NB4 (cell line): ENCODE data around the gene TMEM214.

Source experiments
- DNase-seq: peaks from one replicate; pipeline ENCODE4 v3.0.0; 2010; ENCODE audit warnings: low read depth
- H3K4me3 ChIP-seq: one replicate; pipeline ENCODE4 v1.5.1; 2011; ENCODE audit warnings: mild to moderate bottlenecking, low read depth, low read length, moderate library complexity
- MYC ChIP-seq: IDR thresholded peaks from 2 replicates; pipeline ENCODE4 v1.6.1; 2011; ENCODE audit warnings: low read depth, low read length
- POLR2A ChIP-seq: IDR thresholded peaks from 2 replicates; pipeline ENCODE4 v1.6.1; 2011; ENCODE audit warnings: mild to moderate bottlenecking; ENCODE audit not compliant: insufficient read length; ENCODE audit errors: extremely low read depth
- TF ChIP-seq, protein P1 (sequence below): IDR thresholded peaks from one replicate; pipeline ENCODE4 v1.5.1; 2012; ENCODE audit warnings: low read depth, low read length
- TF ChIP-seq, protein P2 (sequence below): IDR thresholded peaks from 2 replicates; pipeline ENCODE4 v1.6.1; 2011; ENCODE audit warnings: low read depth, low read length

The TMEM214 gene

DNA sequence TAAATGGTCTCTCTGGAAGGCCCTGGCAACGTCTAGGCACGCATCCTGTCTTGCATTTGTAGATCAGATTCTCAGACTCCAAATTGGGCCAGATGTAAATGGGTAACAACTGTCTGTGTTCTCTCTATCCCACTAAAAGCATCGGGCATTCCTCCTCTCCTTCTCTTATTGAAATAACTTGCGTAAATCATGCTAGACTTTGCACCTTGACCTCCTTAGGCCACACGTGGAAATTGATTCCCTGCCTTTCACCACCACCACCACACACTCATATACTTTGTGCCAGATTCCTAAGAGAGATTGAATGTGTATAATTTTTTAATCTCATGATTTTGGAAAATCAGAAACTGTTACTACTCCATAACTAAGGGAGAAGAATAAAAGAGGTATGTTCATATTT, 41.0 kb upstream of the TMEM214 start:
- TF ChIP-seq, protein P1, sequence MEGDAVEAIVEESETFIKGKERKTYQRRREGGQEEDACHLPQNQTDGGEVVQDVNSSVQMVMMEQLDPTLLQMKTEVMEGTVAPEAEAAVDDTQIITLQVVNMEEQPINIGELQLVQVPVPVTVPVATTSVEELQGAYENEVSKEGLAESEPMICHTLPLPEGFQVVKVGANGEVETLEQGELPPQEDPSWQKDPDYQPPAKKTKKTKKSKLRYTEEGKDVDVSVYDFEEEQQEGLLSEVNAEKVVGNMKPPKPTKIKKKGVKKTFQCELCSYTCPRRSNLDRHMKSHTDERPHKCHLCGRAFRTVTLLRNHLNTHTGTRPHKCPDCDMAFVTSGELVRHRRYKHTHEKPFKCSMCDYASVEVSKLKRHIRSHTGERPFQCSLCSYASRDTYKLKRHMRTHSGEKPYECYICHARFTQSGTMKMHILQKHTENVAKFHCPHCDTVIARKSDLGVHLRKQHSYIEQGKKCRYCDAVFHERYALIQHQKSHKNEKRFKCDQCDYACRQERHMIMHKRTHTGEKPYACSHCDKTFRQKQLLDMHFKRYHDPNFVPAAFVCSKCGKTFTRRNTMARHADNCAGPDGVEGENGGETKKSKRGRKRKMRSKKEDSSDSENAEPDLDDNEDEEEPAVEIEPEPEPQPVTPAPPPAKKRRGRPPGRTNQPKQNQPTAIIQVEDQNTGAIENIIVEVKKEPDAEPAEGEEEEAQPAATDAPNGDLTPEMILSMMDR = no peak
- TF ChIP-seq POLR2A = no peak
- TF ChIP-seq, protein P2, sequence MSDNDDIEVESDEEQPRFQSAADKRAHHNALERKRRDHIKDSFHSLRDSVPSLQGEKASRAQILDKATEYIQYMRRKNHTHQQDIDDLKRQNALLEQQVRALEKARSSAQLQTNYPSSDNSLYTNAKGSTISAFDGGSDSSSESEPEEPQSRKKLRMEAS = no peak
- TF ChIP-seq MYC = no peak
- no peak overlapping the region for H3K4me3 ChIP-seq
- no peak for DNase-seq

DNA sequence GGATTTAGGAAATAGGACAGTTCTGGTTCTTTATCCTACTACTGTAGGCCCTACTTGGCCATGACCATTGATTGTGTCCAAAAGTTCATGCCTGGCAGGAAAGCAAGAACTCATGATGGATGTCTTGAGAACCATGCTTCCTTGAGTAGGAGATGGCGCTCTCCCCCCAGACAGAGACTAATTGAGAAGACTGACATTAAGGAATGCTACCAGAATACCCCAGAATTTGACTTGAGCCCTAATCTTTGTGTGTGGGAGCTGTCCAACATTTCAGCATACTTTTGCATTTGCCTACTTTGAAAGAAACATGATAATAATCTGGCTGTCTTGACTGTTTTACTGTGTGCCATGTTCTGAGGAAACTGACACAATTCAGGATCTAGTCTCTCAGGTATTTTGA, 39.0 kb upstream of the TMEM214 start:
- H3K4me3 ChIP-seq = no peak overlapping the region
- TF ChIP-seq POLR2A = no peak
- TF ChIP-seq, protein P2 = no peak
- TF ChIP-seq, protein P1 = no peak
- TF ChIP-seq MYC = no peak
- peak; percentile 49 for DNase-seq

DNA sequence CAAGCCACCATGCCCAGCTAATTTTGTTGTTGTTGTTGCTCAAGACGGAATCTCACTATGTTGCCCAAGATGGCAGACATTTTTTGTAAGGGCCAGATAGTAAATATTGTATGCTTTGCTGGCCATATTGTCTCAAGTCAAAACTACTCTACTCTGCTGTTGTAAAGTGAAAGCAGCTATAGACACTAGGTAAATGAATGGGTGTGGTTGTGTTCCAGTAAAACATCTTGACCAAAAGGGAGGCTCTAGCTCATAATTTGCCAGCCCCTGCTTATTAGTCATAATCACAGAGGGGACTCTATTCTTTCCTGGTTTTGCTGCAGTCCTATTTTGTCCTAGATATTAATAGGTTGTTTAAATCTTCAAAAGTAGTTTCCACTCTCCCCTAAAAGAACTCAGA, 37.8 kb upstream of the TMEM214 start:
- H3K4me3 ChIP-seq = no peak overlapping the region
- no peak for DNase-seq
- TF ChIP-seq, protein P2 = no peak
- TF ChIP-seq, protein P1 = no peak
- no peak for TF ChIP-seq MYC
- TF ChIP-seq POLR2A = no peak

DNA sequence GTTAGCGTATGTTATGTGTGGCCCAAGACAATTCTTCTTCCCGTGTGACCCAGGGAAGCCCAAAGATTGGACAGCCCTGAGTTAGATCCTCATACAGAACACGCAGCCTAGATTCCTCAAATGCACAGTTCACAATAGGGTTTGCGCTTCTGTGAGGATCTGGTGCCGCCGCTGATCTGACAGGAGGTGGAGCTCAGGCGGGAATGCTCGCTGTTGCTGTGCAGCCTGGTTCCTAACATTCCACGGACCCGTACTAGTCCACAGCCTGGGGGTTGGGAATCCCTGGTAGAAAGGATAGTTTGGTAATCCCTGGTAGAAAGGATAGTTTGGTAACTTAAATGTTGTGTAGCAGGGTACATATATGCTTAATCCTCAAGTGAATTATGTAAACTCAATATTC, 35.4 kb upstream of the TMEM214 start:
- H3K4me3 ChIP-seq = no peak overlapping the region
- no peak for DNase-seq
- TF ChIP-seq, protein P1 = no peak
- TF ChIP-seq POLR2A = no peak
- TF ChIP-seq, protein P2 = no peak
- TF ChIP-seq MYC = no peak

DNA sequence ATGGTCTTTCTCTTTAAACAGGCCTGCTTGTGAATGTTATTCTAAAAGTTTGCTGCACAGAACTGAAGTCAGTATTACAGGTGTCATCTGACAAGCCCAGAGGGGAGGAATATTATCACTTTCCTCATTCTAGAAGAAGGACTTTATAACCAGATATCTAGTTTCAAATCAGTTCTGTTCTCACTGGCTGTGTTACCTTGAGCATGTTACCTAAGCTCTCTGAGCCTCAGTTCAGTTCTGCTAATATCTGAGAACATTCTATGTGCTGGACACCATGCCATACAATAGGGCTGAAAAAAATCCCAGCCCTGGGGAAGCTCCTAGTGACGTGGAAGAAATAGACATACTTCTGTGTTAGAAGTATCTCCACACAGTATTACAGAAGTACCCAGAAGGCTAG, 34.4 kb upstream of the TMEM214 start:
- DNase-seq = no peak
- no peak overlapping the region for H3K4me3 ChIP-seq
- TF ChIP-seq, protein P1 = no peak
- TF ChIP-seq POLR2A (no peak), MYC (no peak)
- TF ChIP-seq, protein P2 = no peak

DNA sequence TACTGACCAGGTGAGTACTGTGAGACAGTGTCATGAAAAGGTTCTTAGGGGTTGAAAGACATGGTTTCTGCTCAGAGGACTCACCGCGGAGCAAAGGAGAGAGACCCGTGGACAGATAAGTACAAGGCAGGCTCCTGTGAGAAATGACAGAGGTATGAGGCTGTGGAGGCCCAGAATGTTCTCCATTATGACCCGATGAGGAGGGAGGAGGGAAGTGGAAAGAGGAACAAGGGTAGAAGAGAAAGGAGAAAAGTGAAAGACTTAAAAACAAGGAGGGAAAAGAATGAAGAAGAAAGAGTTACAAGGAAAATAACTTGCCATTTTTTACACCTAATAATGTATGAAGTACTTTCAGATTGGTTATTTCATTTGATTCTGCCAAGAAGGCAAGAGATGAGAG, 32.5 kb upstream of the TMEM214 start:
- H3K4me3 ChIP-seq = no peak overlapping the region
- TF ChIP-seq POLR2A (no peak), MYC (no peak)
- TF ChIP-seq, protein P1 = no peak
- TF ChIP-seq, protein P2 = no peak
- no peak for DNase-seq
